GM21360 (cell line): ENCODE data around the gene RAB3A.

Experiments used
- ATAC-seq: cut with Tn5 transposase; IDR thresholded peaks from one replicate; pipeline ENCODE4 v1.9.1; 2021; ENCODE audit warnings: mild to moderate bottlenecking, moderate library complexity; ENCODE audit not compliant: unreplicated experiment

The RAB3A gene

GRCh38 chr19:18202397-18202777 is 1.5 kb downstream of the RAB3A start:
- no peak for ATAC-seq

- no peak for ATAC-seq
Measured at GRCh38 chr19:18198374-18198773, 5.5 kb downstream of the RAB3A start.

- no peak for ATAC-seq
Measured at GRCh38 chr19:18197941-18198340, 5.9 kb downstream of the RAB3A start.

- no peak for ATAC-seq
Measured at GRCh38 chr19:18197306-18197705, 6.5 kb downstream of the RAB3A start.

GRCh38 chr19:18196511-18196845 is 7.4 kb downstream of the RAB3A start:
- ATAC-seq = no peak

GRCh38 chr19:18194554-18195238 is 9.1 kb downstream of the RAB3A start:
- no peak for ATAC-seq

- no peak for ATAC-seq
Measured at GRCh38 chr19:18194181-18194530, 9.7 kb downstream of the RAB3A start.

- ATAC-seq = no peak
Measured at GRCh38 chr19:18193388-18194180, 10.3 kb downstream of the RAB3A start.

- peak; percentile 74 for ATAC-seq
Measured at GRCh38 chr19:18192673-18193387, 11.0 kb downstream of the RAB3A start, which contains the start of gene MPV17L2. MPV17L2 (plus strand) TSS chr19:18193218; CDS start chr19:18193282, 64 bp downstream.

- no peak for ATAC-seq
Measured at GRCh38 chr19:18191640-18192062, 12.2 kb downstream of the RAB3A start.

GRCh38 chr19:18190278-18190677 is 13.6 kb downstream of the RAB3A start:
- ATAC-seq = no peak

GRCh38 chr19:18185538-18185937 is 18.3 kb downstream of the RAB3A start:
- ATAC-seq = no peak

- ATAC-seq = no peak
Measured at GRCh38 chr19:18183529-18183928, 20.3 kb downstream of the RAB3A start.

GRCh38 chr19:18179957-18180356 is 23.9 kb downstream of the RAB3A start:
- no peak for ATAC-seq

GRCh38 chr19:18176367-18177310 is 27.2 kb downstream of the RAB3A start:
- ATAC-seq = no peak

- no peak for ATAC-seq
Measured at GRCh38 chr19:18174983-18175382, 28.9 kb downstream of the RAB3A start.

GRCh38 chr19:18173572-18174288 is 30.1 kb downstream of the RAB3A start, which contains the start of gene IFI30:
IFI30 (plus strand) TSS chr19:18173813; CDS start chr19:18173842, 29 bp downstream.
- peak; percentile 38 for ATAC-seq

- peak; percentile 15 for ATAC-seq
Measured at GRCh38 chr19:18173054-18173571, 30.7 kb downstream of the RAB3A start.

GRCh38 chr19:18172331-18173053 is 31.4 kb downstream of the RAB3A start:
- no peak for ATAC-seq
